ENCODE results near the gene DHRS7B.

DNA sequence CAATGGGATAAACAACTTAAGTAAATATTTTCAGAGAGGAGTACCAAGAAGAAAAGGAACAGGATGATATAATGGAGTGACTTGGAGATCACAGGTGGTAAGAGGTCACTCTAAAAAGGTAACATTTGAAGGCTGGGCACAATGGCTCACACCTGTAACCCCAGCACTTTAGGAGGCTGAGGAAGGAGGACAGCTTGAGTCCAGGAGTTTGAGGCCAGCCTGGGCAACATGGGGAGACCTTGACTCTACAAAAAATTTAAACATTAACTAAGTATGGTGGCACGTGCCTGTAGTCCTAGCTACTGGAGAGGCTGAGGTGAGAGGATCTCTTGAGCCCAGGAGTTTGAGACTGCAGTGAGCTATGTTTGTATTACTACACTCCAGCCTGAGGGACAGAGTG is 90.6 kb downstream of the DHRS7B start:
- TF ChIP-seq POLR2A (IDR thresholded peaks at IDR 0.05) = no peak
- TF ChIP-seq CTCF (IDR thresholded peaks at IDR 0.05) = no peak
